Amniotic stem cell (primary cell): Measurements from ENCODE around the gene ZAP70.

ENCODE experiments used
- DNase-seq: peaks from one replicate; lab custom pipeline; 2025; lab: John Stamatoyannopoulos, UW

The ZAP70 gene

GRCh38 chr2:97734061-97735051 is 21.0 kb downstream of the ZAP70 start:
- no peak for DNase-seq

- no peak for DNase-seq
These were observed 21.8 kb downstream of the ZAP70 start for GRCh38 chr2:97735161-97735561.

GRCh38 chr2:97736185-97736584 is 22.8 kb downstream of the ZAP70 start:
- DNase-seq = no peak

GRCh38 chr2:97736608-97737330 is 23.4 kb downstream of the ZAP70 start:
- no peak for DNase-seq

GRCh38 chr2:97737421-97738178 is 24.2 kb downstream of the ZAP70 start:
- no peak for DNase-seq

- no peak for DNase-seq
These were observed 25.0 kb downstream of the ZAP70 start for GRCh38 chr2:97738179-97739019.

GRCh38 chr2:97739020-97739892 is 25.9 kb downstream of the ZAP70 start:
- no peak for DNase-seq

- no peak for DNase-seq
These were observed 26.5 kb downstream of the ZAP70 start for GRCh38 chr2:97739893-97740245.

- no peak for DNase-seq
These were observed 27.3 kb downstream of the ZAP70 start for GRCh38 chr2:97740590-97741182.

GRCh38 chr2:97741251-97741650 is 27.9 kb downstream of the ZAP70 start:
- no peak for DNase-seq

- DNase-seq = no peak
These were observed 28.3 kb downstream of the ZAP70 start for GRCh38 chr2:97741686-97742085.

- no peak for DNase-seq
These were observed 29.0 kb downstream of the ZAP70 start for GRCh38 chr2:97742381-97742847.

GRCh38 chr2:97743913-97744312 is 30.5 kb downstream of the ZAP70 start:
- DNase-seq = no peak

- no peak for DNase-seq
These were observed 32.2 kb downstream of the ZAP70 start for GRCh38 chr2:97745474-97746174.

GRCh38 chr2:97747285-97747684 is 33.9 kb downstream of the ZAP70 start:
- DNase-seq = no peak

GRCh38 chr2:97747716-97748115 is 34.3 kb downstream of the ZAP70 start:
- no peak for DNase-seq

GRCh38 chr2:97749581-97749980 is 36.2 kb downstream of the ZAP70 start:
- DNase-seq = no peak

GRCh38 chr2:97750017-97750416 is 36.6 kb downstream of the ZAP70 start:
- no peak for DNase-seq

- no peak for DNase-seq
These were observed 38.4 kb downstream of the ZAP70 start for GRCh38 chr2:97751752-97752151.
